GM18526 (cell line): Measurements from ENCODE around the gene SLC39A10.

Experiments used
- POLR2A ChIP-seq: IDR thresholded peaks from 3 replicates; pipeline ENCODE4 v1.6.1; 2011; ENCODE audit not compliant: insufficient read length; ENCODE audit errors: extremely low read depth

The SLC39A10 gene

DNA sequence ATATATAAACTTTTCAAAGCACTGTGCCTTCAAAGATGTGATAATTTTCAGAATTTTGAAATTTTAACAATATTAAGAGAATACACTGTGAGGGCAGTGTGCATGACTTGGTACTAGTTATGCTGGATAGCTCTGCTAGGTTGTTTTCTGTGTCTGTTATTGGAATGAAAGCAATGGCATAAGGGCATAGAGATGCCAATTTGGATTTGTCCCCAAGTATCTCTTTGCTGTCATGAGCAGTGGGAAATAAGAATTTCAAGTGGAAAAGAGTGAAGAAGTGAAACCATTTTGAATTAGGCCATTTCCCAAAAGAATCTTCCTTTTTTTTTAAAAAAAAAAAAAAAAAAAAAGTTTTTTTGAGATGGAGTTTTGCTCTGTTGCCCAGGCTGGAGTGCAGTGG is 76.8 kb downstream of the SLC39A10 start:
- TF ChIP-seq POLR2A = no peak

DNA sequence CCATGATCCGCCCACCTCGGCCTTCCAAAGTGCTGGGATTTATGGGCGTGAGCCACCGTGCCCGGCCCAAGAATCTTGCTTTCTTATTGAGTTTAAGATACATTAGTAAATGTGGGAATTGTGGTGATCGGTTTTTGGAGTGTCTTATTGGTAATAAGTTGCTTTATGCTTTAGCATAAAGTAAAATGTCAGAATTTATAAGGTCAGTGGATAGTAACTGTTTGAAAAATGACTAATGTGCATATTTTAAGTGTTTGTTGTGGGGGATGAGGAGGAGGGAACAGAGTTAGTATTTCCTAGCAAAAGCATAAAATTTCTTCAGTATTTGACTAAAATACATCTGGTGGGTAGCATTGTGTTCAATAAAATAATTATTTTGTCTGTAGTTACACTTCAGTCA is 77.4 kb downstream of the SLC39A10 start:
- no peak for TF ChIP-seq POLR2A

DNA sequence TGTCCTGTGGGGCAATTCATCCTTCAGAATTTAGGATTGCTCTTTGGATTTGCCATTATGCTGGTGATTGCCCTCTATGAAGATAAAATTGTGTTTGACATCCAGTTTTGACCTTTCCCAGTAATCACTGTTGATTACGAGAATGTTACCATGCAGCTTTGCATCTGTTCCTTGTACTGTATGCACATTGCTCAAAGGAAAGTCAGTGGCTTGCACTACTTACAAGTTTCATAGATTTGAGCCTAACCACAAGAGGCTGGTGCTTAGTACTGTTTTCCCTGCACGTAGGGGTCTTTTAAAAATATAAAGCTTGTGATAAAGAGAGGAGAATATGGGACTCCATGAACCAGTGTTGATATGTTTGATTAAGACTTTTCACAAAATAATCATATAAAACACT is 77.9 kb downstream of the SLC39A10 start:
- no peak for TF ChIP-seq POLR2A

DNA sequence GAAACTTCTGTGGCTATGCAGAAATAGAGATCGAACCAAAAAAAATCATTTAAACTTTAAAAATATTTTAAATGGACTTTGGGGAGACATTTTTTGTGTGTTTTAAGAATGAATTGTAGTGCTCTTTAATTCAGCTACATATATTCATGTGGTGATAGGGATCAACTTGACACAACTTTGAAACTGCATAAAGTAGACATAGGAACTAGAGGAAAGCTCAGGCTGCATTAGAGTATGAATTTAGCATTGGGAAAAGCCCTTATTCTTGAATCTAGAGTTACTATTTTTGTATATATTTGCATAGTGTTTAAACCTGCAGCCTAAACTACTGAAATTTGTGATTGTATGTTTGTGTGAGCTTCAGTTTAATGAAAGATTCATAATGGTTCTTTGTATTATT is 78.3 kb downstream of the SLC39A10 start:
- TF ChIP-seq POLR2A = no peak

DNA sequence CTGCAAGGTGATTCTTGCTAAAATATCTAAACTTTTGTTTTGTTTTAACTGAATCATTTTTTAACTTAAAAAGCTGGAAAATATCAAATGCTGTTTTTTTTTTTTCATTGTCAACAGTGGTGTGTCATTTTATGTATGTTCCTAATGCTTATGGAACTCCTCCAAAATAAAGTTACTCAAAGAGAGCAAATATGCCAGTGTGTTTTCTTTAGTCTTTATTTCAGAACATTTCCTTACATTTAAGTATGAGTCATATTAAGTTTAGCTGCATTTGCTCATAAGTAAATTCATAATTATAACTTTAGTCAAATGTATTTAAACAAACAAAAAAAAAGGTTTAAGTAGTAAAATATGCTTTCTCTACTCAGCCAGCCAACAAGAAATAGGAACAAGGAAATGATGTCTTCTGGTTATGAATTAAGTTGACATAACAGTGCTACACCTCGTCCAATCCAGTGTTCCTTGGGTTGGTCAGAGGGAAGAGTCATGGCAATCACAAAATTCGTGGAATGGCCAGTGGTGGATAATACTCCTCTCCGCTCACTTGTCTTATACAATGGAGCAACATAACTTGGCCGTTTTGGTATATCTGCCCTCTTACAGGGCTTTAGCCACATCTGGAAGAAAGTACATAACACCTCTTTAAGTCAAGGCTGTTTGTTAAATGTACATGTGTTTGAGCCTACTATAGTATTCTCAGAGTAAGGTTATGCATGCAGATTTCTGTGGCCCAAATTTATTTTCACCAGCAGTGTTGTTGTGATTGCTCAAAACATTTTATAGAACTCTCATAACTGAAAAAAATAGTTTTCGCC is 80.7 kb downstream of the SLC39A10 start:
- no peak for TF ChIP-seq POLR2A

DNA sequence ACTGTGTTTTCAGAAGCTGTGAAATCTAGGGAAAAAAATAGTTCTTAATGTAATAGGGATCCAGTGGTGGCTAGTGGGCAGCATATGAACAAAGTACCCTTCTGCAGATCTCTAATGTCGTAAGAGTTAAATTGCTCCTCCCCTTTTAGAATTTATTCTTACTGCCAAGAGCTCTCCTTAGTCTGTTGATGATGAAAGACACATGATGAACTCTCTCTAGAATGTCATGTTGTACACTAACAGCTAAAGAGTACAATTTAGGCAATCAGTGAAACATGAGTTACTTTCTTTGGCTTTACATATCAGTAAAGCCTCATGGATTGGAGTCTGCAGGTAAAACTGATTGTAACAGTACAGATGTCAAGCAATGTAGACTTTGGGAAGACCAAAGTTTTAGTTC is 84.2 kb downstream of the SLC39A10 start:
- no peak for TF ChIP-seq POLR2A

DNA sequence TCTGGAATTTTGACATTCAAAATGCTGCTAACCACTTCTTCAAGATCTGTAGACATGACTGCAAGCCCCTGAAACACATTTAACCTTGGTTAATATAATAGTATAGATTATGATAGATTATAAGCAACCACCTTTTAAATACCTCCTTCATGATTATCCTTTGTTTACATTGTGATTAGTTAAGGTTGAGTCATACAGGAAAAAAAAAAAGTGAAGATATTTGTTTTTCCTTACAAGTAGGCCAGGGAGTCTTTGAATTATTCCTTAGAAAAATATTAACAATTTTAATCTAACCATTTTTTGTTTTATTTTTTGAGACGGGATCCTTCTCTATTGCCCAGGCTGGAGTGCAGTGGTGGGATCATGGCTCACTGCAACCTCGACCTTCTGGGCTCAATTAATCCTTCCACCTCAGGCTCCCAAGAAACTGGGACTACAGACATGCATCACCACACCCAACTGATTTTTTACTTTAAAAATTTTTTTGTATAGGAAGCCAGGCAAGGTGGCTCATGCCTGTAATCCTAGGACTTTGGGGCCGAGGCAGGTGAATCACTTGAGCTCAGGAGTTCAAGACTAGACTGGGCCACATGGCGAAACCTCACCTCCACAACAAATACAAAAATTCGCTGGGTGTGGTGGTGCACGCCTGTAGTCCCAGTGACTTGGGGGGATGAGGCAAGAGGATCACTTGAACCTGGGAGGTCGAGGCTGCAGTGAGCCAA is 99.4 kb downstream of the SLC39A10 start:
- no peak for TF ChIP-seq POLR2A

DNA sequence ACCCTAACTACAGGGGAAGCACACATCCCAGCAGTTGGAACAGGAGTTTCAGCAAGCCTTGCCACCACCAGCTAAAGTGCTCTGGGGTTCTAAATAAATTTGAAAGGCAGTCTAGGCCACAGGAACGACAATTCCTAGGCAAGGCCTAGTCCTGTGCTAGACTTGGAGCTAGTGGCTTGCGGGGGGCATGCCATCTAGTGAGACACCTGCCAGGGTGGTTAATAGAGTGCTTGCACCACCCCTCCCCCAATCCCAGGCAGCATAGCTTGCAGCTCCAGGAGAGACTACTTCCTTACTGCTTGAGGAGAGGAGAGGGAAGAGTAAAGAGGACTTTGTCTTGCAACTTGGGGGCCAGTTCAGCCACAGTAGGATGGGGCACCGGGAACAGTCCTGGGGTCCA is 101.8 kb downstream of the SLC39A10 start:
- TF ChIP-seq POLR2A = no peak

DNA sequence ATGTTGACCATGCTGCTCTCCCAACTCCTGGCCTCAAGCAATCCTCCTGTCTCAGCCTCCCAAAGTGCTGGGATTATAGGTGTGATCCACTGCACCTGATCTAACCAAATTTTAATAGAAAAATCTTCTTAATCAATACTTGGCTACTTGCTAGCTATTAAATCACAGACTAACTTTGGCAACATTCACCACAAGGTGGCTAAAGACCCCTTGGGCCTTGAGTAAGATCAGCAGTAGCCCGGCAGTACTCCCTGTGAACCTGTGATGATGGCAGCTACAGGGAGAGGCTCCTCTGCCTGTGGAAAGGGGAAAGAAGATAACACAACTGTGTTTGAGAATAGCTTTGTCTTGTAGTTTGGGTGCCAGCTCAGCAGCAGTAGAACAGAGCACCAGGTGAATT is 102.9 kb downstream of the SLC39A10 start:
- TF ChIP-seq POLR2A = no peak

DNA sequence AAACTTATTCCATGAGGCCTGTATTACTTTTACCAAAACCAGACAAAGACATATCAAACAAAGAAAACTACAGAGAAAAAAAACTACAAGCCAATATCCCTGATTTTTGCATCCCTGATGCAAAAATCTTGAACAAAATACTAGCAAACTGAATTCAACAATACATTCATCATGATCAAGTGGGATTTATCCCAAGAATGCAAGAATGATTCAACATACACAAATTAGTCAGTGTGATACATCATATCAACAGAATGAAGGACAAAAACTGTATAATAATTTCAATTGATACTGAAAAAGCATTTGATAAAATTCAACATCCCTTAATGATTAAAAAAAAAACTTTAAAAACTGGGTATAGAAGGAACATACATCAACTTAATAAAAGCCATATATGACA is 106.8 kb downstream of the SLC39A10 start:
- no peak for TF ChIP-seq POLR2A

DNA sequence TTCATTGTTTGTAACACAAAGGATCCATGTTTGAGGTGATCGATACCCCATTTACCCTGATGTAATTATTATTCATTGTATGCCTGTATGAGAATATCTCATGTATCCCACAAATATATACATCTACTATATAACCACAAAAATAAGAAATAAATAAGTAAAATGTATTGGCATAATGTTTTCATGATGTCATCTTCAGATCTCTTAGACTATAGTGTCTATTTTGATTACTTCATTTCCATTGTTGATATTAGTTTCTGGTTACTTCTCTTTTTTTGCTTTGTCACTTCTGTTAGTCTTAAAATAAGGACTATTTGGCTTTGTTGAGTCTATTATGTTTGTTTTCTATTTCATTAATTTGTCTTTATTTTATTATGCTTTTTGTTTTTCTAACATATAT is 109.7 kb downstream of the SLC39A10 start:
- TF ChIP-seq POLR2A = no peak

DNA sequence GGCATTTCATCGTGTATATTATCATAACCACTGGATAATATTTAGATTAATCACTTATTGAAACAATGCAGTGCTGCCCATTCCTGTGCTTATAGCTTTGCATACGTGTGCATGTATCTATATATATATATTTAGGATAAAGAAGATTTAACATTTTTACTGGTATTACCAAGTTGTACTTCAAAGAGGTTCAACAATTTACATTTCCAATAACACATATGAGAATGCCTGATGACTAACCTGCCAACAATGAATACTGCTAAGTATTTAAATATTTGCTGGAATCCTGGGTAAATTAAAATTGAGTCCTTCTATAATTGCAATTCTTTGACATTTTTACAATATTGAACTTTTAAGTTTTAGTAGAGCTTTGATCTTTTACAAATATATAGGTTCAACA is 111.4 kb downstream of the SLC39A10 start:
- no peak for TF ChIP-seq POLR2A

DNA sequence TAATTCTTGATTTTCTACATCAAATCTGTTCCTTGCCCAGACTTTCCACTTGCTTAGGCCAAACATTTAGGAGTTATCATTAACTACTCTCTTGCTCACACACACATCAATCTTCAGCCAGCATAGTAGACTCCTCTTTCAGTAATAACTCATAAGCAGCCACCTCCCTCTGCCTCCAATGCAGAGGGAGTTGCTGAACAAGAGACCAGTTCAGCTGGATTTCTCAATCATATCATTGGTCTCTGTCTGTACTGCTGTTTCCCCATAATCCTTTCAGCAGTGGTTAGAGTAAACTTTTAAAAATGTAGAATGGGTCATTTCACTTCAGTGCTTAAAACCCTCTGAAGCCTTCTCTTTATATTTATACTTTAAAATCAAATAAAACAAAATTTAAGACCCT is 112.9 kb downstream of the SLC39A10 start:
- TF ChIP-seq POLR2A = no peak

DNA sequence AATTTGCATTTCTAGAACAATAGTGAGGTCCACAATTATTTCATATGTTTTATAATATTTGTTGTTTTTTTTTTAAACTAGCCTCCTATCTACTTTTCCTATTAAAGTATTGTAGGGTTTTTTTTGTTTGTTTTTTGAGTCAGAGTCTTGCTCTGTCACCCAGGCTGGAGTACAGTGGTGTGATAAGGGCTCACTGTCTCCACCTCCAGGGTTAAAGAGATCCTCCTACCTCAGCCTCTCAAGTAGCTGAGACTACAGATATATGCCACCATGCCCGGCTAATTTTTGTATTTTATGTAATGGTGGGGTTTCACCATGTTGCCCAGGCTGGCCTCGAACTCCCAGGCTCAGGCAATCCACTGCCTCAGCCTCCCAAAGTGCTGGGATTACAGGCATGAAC is 122.5 kb downstream of the SLC39A10 start:
- no peak for TF ChIP-seq POLR2A

DNA sequence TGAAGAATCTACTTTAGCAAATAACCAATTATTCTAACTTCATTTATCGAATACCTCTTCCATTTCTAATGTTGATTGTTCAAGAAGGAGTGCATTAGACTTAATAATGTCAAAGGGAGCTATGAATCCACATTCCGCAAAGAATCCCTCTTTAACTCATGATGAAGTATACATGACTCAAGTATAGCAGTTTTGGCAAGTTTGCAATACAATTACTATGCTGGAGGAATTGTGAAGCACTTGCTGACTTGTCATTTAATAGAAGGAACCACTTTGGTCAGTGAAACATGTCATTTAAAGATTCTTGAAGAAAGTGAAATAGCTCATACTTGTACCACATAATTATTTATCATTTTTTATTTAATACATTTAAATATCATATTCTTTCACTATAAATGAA is 125.1 kb downstream of the SLC39A10 start:
- TF ChIP-seq POLR2A = no peak
